ENCODE measurements around the gene GPX8. TPM values are rescaled to one million over a fixed set of nuclear protein-coding genes. Genes with fewer than 3 reads are reported as not detected.

The GPX8 gene
- total RNA-seq, 1 experiment from 2014 or later: not detected

DNA sequence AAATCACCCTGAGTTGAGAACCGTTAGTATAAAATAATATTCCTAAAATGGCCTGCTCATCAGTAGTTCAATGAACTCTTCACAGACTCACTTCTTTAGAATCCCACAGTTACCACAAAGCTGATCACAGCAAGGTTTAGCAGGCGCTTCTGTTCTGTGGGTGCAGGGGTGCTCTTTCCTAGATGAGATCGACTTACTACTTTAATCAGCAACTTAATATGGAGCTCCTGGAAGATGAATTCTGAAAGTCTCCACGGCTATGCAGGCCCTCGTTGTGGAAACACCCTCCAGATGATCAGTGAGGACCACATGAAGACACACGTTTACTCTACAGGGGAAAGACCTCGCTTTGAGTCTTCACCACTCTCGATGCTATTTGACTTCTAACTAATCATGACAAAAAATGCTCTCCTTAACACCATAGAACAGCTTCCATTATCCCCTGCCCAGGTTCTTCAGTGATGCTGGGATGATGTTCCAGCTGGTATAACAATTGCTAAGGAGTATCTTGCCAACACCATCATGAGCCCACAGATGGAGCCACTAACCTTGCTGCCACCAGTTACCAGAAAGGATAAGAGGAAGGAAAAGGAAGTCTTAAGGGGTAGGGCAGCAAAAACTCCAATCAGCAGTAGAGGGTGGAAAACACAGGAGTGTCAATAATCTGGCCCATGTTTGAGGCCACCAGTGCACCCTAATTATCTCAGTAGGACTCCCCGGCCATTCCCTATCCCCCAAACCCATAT, 17.9 kb upstream of the GPX8 start:
- Histone ChIP-seq H3K9me2 (replicated peaks; ENCODE audit: insufficient read depth, low read length) (no peaks in the 10 kb centered on the region), H2AFZ (ENCODE audit: low read length) (no peak overlapping the region), H3K27ac (ENCODE audit: low read length) (no peak overlapping the region), H4K20me1 (ENCODE audit: insufficient read depth, low read depth, low read length) (no peaks in the 10 kb centered on the region), H3K9me3 (ENCODE audit: low read length) (no peaks in the 10 kb centered on the region), H3K4me3 (ENCODE audit: low read length) (no peak overlapping the region), H3K4me2 (ENCODE audit: low read depth, low read length, poor library complexity, severe bottlenecking) (no peak overlapping the region), H3K79me2 (ENCODE audit: low read length) (no peaks in the 10 kb centered on the region), H3K27me3 (ENCODE audit: low read length) (no peaks in the 10 kb centered on the region), H3K36me3 (ENCODE audit: insufficient read depth, low read length) (no peaks in the 10 kb centered on the region), H3K9ac (ENCODE audit: low read length) (no peak overlapping the region), H3K4me1 (ENCODE audit: low read length) (no peaks in the 10 kb centered on the region; the same call in 1 of the 2 replicates)
- no peak for DNase-seq

DNA sequence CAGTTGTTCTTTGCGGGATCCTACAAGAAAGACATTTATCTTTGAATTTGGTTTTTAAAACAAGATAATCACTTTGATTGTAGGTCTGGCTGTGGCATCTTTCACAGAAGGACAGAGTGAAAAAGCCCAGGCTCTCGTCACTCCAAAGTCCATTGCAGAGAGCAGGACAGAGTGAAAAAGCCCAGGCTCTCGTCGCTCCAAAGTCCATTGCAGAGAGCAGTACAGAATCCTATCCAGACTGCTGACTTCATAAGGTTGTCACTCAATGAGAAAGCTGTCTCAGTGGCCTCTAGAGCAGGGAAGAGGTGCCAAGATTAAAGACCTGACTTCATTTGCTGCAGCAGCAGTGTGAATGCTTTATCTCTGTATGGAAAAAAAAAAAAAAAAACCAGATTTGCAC, 16.3 kb upstream of the GPX8 start:
- no peak overlapping the region for H3K4me2 ChIP-seq (ENCODE audit: low read depth, low read length, poor library complexity, severe bottlenecking)
- no peak overlapping the region for H3K9ac ChIP-seq (ENCODE audit: low read length)
- no peak overlapping the region for H3K27ac ChIP-seq (ENCODE audit: low read length)

DNA sequence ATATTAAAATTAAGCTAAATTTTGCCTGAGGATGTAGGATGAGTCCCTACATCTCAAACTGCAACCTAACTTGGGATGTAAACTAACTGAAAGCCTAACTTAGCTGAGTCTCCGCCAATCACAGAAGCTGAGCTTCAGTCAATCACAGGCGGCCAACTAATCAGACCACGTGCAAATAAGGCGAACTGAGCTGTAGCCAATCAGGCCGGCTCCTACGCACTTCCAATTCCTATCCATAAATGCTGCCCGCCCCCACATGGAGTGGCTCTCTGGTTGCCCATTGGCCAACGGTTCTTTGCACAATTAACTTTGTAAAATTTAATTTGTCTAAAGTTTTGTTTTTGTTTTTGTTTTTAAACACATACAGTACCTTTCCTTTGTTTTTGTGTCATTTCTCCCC, 13.9 kb upstream of the GPX8 start:
- no peaks in the 10 kb centered on the region for H3K4me1 ChIP-seq (ENCODE audit: low read length)
- H3K27ac ChIP-seq (ENCODE audit: low read length): no peak overlapping the region
- H3K9ac ChIP-seq (ENCODE audit: low read length): no peak overlapping the region
- no peaks in the 10 kb centered on the region for H3K9me2 ChIP-seq (replicated peaks; ENCODE audit: insufficient read depth, low read length)
- no peaks in the 10 kb centered on the region for H3K9me3 ChIP-seq (ENCODE audit: low read length)
- H3K36me3 ChIP-seq (ENCODE audit: insufficient read depth, low read length): no peaks in the 10 kb centered on the region
- DNase-seq: no peak
- H2AFZ ChIP-seq (ENCODE audit: low read length): no peak overlapping the region
- H4K20me1 ChIP-seq (ENCODE audit: insufficient read depth, low read depth, low read length): no peaks in the 10 kb centered on the region
- no peak overlapping the region for H3K4me2 ChIP-seq (ENCODE audit: low read depth, low read length, poor library complexity, severe bottlenecking)
- H3K79me2 ChIP-seq (ENCODE audit: low read length): no peaks in the 10 kb centered on the region
- H3K4me3 ChIP-seq (ENCODE audit: low read length): no peak overlapping the region
- H3K27me3 ChIP-seq (ENCODE audit: low read length): no peaks in the 10 kb centered on the region

More for the DNA sequence above, 16.3 kb upstream of the GPX8 start:
- no peak overlapping the region for H3K4me3 ChIP-seq (ENCODE audit: low read length)
- no peaks in the 10 kb centered on the region for H3K36me3 ChIP-seq (ENCODE audit: insufficient read depth, low read length)
- H3K4me1 ChIP-seq (ENCODE audit: low read length): no peaks in the 10 kb centered on the region
- no peaks in the 10 kb centered on the region for H3K9me2 ChIP-seq (replicated peaks; ENCODE audit: insufficient read depth, low read length)
- H3K79me2 ChIP-seq (ENCODE audit: low read length): no peaks in the 10 kb centered on the region
- no peaks in the 10 kb centered on the region for H4K20me1 ChIP-seq (ENCODE audit: insufficient read depth, low read depth, low read length)
- H3K9me3 ChIP-seq (ENCODE audit: low read length): no peaks in the 10 kb centered on the region
- H3K27me3 ChIP-seq (ENCODE audit: low read length): no peaks in the 10 kb centered on the region
- no peak for DNase-seq
- H2AFZ ChIP-seq (ENCODE audit: low read length): no peak overlapping the region

DNA sequence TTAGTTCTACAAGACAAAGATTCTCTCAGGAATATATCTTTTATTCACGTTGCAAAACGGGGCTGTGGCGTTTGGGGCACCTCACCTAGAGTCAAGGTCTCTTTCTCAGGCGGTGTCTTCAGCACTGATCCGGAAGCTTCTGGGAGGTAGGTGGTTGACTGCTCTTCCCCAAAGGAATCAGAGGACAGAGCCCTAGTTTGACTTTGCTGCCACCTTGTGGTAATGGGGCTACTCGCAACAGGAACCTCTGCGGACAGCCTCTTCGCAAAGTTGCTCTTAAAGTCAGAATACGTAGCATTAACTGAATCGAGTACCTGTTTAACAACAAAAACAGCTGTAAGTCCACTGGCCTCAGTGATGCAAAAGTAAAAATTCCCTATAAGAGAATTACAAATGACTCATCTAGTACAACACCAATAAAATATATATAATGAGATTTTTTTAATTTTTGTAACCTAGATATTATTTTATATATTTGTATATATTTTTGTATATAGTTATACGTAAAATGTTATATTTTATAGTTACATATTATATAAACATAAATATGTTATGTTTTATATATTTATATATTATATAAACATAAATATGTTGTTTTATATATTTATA, 13.3 kb upstream of the GPX8 start:
- H3K4me1 ChIP-seq (ENCODE audit: low read length): no peaks in the 10 kb centered on the region
- no peak overlapping the region for H3K27ac ChIP-seq (ENCODE audit: low read length)
- H2AFZ ChIP-seq (ENCODE audit: low read length): no peak overlapping the region
- no peaks in the 10 kb centered on the region for H3K79me2 ChIP-seq (ENCODE audit: low read length)
- no peaks in the 10 kb centered on the region for H3K36me3 ChIP-seq (ENCODE audit: insufficient read depth, low read length)
- H3K4me3 ChIP-seq (ENCODE audit: low read length): no peak overlapping the region
- DNase-seq: peak; percentile 90
- no peaks in the 10 kb centered on the region for H3K9me3 ChIP-seq (ENCODE audit: low read length)
- no peak overlapping the region for H3K4me2 ChIP-seq (ENCODE audit: low read depth, low read length, poor library complexity, severe bottlenecking)
- no peaks in the 10 kb centered on the region for H4K20me1 ChIP-seq (ENCODE audit: insufficient read depth, low read depth, low read length)
- no peaks in the 10 kb centered on the region for H3K27me3 ChIP-seq (ENCODE audit: low read length)
- no peaks in the 10 kb centered on the region for H3K9me2 ChIP-seq (replicated peaks; ENCODE audit: insufficient read depth, low read length)
- no peak overlapping the region for H3K9ac ChIP-seq (ENCODE audit: low read length)

DNA sequence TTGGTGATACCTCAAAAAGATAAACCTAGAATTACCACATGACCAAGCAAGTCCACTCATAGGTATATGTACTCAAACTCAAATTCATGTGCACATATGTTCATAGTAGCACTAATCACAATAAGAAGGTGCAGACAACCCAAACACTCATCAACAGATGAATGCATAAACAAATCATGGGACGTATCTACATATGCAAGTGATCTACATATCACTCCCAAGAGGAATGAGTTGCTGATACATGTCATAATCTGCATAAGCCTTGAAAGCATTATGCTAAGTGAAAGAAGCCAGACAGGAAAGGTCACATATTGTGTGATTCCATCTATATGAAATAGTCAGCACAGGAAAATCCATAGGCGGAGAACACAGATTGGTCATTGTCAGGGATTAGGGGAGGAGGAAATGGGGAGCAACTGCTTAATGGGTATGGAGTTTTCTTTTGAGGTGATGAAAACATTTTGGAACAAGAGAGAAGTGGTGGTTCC, 10.6 kb upstream of the GPX8 start:
- Histone ChIP-seq H3K9me2 (replicated peaks; ENCODE audit: insufficient read depth, low read length) (no peaks in the 10 kb centered on the region), H4K20me1 (ENCODE audit: insufficient read depth, low read depth, low read length) (no peaks in the 10 kb centered on the region), H3K79me2 (ENCODE audit: low read length) (no peaks in the 10 kb centered on the region), H3K4me2 (ENCODE audit: low read depth, low read length, poor library complexity, severe bottlenecking) (no peak overlapping the region), H3K9ac (ENCODE audit: low read length) (no peak overlapping the region), H3K4me1 (ENCODE audit: low read length) (no peaks in the 10 kb centered on the region), H2AFZ (ENCODE audit: low read length) (no peak overlapping the region), H3K9me3 (ENCODE audit: low read length) (no peaks in the 10 kb centered on the region), H3K27me3 (ENCODE audit: low read length) (no peaks in the 10 kb centered on the region), H3K4me3 (ENCODE audit: low read length) (no peak overlapping the region), H3K36me3 (ENCODE audit: insufficient read depth, low read length) (no peaks in the 10 kb centered on the region), H3K27ac (ENCODE audit: low read length) (no peak overlapping the region)
- DNase-seq: no peak

DNA sequence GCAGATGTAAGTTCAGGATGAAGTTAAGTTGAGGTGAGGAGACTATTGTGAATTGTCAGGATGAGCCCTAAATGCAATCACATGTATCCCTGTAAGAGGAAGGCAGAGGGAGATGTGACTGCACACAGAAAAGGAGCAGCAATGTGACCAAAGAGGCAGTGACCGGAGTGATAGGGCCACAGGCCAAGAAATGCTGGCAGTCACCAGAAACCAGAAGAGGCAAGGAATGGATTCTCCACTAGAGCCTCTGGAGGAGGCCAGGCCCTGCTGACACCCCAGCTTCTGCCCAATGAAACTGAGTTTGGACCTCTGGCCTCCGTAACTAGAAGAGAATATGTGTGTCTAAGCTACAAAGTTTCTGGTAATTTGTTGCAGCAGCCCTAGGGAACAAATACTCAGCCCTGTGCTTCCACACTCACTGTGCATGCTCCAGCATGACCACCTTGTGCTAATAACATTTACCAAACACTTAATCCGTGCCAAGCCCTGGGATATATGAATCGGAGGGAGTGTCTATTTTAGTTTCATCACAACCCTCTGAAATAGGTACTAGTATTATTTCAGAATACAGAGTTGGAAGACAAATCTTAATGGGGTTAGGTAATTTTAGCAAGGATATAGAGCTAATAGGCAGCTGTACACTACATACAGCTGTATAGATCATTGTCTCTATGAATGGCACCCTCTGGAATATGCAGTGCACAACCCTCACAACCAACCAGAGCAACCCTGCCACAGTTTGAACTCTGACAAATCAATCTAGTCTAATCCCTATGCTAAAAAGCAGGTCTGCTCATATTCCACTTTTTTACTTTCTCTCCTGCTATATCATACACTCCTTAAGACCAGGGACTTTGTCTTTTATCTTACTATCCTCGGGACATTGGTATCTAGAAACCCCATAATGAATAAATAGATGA, 7.8 kb upstream of the GPX8 start:
- Histone ChIP-seq H3K36me3 (ENCODE audit: insufficient read depth, low read length) (no peaks in the 10 kb centered on the region), H4K20me1 (ENCODE audit: insufficient read depth, low read depth, low read length) (no peaks in the 10 kb centered on the region), H3K4me3 (ENCODE audit: low read length) (no peak overlapping the region), H3K27me3 (ENCODE audit: low read length) (no peaks in the 10 kb centered on the region), H3K4me1 (ENCODE audit: low read length) (no peaks in the 10 kb centered on the region), H3K79me2 (ENCODE audit: low read length) (no peaks in the 10 kb centered on the region), H3K4me2 (ENCODE audit: low read depth, low read length, poor library complexity, severe bottlenecking) (no peak overlapping the region), H3K27ac (ENCODE audit: low read length) (no peak overlapping the region), H2AFZ (ENCODE audit: low read length) (no peak overlapping the region), H3K9me2 (replicated peaks; ENCODE audit: insufficient read depth, low read length) (no peaks in the 10 kb centered on the region), H3K9me3 (ENCODE audit: low read length) (no peaks in the 10 kb centered on the region), H3K9ac (ENCODE audit: low read length) (no peak overlapping the region)
- DNase-seq: no peak

DNA sequence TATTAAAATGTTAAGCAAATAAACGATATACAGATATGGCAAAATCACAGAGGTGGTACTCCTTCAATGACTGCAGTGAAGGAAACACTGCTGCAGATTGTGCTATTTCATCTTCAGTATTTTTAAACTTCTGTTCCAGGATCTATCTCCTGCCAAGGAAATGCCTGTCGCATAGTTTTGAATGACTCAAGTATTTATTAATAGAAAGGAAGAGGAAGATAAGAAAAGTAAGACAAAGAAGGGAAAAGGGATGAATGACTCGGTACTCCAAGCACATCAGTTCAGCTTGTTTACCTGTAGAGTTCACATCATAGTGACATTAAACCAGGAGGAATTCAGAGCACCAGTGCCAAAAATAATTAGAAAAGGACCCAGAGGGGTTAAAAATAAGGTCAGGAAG, 5.1 kb upstream of the GPX8 start:
- DNase-seq: no peak

More for the DNA sequence above, 5.1 kb upstream of the GPX8 start:
- Histone ChIP-seq H3K9me3 (ENCODE audit: low read length) (no peaks in the 10 kb centered on the region), H3K9ac (ENCODE audit: low read length) (no peak overlapping the region), H4K20me1 (ENCODE audit: insufficient read depth, low read depth, low read length) (no peaks in the 10 kb centered on the region), H3K4me2 (ENCODE audit: low read depth, low read length, poor library complexity, severe bottlenecking) (no peak overlapping the region), H3K4me1 (ENCODE audit: low read length) (no peaks in the 10 kb centered on the region), H3K9me2 (replicated peaks; ENCODE audit: insufficient read depth, low read length) (no peaks in the 10 kb centered on the region), H3K27ac (ENCODE audit: low read length) (no peak overlapping the region), H2AFZ (ENCODE audit: low read length) (no peak overlapping the region), H3K4me3 (ENCODE audit: low read length) (no peak overlapping the region), H3K27me3 (ENCODE audit: low read length) (no peaks in the 10 kb centered on the region), H3K36me3 (ENCODE audit: insufficient read depth, low read length) (no peaks in the 10 kb centered on the region), H3K79me2 (ENCODE audit: low read length) (no peaks in the 10 kb centered on the region)

Measured in Karpas-422 (cell line).